GM19099 (cell line): ENCODE data around the gene STOX2.

Experiments
- POLR2A ChIP-seq: IDR thresholded peaks from 3 replicates; pipeline ENCODE4 v1.6.1; 2011; ENCODE audit warnings: low read depth; ENCODE audit not compliant: insufficient read length; ENCODE audit errors: extremely low read depth

Gene STOX2

GRCh38 chr4:184056877-184057276 lies 151.8 kb downstream of the STOX2 start:
- no peak for TF ChIP-seq POLR2A

- no peak for TF ChIP-seq POLR2A
These were observed 152.9 kb downstream of the STOX2 start for GRCh38 chr4:184058026-184058425.

DNA sequence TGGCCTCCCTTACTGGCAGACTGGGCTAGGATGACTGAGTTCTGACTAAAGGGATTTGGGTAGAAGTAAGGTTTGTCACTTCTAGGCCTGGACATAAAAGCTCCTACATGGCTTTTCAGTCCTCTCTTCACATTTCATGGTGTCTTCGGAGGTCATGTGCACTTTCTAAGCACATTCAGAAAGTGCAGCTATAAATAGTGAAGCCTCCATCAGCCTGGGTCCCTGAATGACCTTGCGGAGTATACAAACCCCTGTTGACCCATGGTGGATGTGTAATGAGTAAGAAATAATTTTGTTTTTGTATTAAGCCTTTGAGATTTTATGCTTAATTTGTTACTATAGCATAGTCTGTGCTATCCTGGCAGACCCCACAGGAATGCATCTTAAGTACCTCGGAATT lies 154.0 kb downstream of the STOX2 start:
- no peak for TF ChIP-seq POLR2A

GRCh38 chr4:184061582-184061981 lies 156.5 kb downstream of the STOX2 start:
- TF ChIP-seq POLR2A, result no peak

- no peak for TF ChIP-seq POLR2A
These were observed 157.7 kb downstream of the STOX2 start for GRCh38 chr4:184062769-184063168.

DNA sequence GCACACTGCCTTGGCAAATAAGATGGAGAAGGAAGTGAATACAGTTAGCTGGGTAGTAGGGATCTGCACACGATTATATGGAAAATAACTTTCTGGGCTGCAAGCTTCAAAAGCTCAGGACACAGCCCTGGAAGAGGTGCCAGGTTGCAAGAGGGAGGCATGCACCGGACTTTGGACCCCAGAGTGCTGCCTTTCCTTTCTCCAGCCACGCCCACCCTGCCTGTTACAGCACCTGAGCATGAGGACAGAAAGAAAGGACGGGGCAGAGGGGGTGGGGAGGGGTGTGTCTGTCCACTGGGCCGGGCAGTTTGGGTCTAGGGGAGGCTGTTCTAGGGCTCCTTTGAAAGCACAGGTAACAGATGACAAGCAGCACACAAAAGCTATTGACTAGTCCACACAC lies 159.8 kb downstream of the STOX2 start:
- TF ChIP-seq POLR2A, result no peak

- no peak for TF ChIP-seq POLR2A
These were observed 161.6 kb downstream of the STOX2 start for GRCh38 chr4:184066584-184067300.

DNA sequence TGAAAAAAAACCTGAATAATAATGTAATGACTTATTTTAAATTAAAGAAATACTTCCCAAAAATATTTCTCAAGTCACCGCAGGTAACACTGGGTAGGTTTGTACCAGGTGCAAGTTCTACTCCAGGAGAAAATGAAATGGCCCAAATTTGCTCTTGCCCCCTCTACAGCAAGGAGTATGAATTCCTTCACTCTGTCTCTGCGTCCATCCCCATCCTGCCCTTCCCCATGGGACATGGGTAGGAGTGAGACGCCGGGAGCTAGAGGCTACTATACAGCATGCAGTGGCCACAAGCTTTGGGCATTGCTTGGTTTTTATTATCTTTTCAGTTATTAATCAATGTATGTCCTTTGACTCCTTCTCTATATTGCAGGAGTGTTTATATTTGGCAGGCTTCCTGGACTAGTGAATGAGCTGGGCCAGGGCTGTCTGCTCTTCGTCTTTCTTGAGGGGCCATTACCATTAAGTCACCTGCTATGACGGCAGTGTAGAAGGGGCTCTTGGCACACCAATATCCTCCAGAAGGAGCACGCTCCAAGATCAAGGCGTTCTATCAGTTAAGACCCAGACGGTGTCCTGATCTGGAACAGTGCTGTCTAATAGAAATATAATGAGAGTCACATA lies 162.9 kb downstream of the STOX2 start:
- no peak for TF ChIP-seq POLR2A
